DMS79 treated with DMSO at 0.1 percent for 48 hours (cell line): ENCODE measurements around the gene XG.
"Not testable (repeated sequence)": the region's sequence is repeated elsewhere in the genome, so short reads cannot be mapped to it uniquely, and the experiment has no call there.

ENCODE experiments used
- DNase-seq: peaks from one replicate; lab custom pipeline; 2025; lab: John Stamatoyannopoulos, UW

The XG gene, protein sequence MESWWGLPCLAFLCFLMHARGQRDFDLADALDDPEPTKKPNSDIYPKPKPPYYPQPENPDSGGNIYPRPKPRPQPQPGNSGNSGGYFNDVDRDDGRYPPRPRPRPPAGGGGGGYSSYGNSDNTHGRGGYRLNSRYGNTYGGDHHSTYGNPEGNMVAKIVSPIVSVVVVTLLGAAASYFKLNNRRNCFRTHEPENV

DNA sequence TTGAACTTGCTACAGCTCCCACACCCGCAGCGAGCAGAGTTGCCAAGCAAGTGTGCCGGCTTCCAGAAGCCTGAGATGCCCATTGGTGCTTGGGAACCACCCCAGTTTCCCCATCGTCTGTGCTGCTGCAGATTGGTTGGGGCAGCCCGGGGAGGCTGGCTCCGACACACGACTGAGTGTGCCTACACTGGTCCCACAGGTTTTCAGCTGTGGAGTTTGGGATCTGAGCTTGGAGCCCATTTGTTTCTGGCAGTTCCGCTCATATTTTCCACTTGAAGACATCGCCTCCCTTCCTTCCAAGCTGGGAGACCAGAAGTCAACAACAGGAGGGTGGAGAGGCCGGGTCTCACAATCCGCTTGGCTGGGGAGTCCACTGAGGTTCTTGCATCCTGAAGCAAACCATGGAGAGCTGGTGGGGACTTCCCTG, at the start of gene XG:
Gene XG, plus strand, starts transcription at position 167 of the 427 bp plus-strand sequence. Its CDS starts 235 bp downstream, at position 402.
- not testable (repeated sequence) for DNase-seq

DNA sequence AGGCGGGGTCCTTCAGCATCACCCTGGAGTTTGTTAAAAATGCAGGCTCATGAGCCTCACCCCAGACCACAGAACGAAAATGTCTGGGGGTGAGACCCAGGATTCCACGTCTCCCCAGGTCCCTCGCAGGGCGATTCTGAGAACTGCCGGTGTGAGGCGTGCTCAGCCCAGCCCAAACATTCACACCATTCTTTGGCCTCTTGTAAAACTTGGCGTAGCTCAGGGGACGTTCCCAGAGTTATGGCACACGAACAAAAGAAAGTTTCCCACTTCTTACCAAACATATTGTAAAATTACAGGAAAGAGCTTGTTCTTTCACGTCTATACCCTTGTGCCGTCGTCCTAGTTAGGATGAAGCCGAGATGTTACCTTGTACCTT, 47.9 kb upstream of the XG start:
- no peak for DNase-seq

DNA sequence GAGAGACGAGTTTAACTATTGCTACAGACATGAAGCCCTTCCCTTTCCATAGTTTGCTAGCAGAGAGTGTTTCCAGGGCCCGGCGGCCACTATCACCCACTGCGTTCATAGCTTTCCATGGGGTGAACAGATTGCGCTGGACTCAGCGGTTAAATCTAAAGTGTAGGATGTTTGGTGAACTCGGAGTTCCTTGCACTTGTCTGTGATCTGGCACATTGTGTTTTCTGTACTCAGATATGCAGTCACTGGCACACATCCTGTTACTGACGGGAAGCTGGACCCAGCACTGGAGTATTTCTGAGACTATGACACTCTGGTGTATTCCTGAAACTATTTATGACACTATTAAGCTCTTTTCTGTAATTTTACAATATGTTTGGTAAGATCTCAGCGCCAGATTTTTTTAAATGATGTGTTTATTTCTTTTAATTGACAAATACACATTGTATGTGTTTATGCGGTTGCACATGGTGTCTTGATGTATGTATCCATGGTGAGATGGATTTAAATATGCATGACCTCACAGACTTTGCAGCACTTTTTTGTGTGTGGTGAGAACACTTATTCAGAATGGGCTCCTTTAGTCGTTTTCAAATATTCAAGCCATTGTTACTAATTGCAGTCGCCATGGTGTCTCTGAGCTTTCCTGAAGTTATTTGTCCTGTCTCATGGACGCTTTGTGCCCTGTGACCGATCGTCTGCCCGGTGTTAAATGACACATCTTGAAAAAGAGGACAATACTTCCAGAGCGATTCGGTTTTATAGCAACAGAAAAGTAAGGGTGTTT, 46.6 kb upstream of the XG start:
- no peak for DNase-seq

DNA sequence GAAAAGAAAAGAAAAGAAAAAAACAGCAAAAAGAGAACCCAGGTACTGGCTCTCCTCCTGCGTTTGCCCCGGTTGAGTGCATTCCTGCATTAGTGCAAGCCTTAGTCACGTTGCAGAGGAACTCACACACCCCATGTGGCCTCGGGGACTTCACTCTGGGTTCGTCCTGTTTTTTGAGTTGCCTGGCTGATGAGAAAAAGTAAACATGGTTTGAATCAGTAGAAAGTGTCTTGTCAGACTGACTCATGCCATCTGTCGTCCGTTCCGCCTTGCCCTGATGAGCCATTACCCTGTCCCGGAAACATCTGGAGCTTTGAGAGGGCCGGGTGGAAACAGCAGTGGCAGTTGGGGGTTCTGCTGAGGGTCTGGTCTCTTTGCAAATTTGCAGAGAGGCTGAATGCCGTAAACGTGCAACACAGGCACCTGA, 44.5 kb upstream of the XG start:
- DNase-seq: no peak

DNA sequence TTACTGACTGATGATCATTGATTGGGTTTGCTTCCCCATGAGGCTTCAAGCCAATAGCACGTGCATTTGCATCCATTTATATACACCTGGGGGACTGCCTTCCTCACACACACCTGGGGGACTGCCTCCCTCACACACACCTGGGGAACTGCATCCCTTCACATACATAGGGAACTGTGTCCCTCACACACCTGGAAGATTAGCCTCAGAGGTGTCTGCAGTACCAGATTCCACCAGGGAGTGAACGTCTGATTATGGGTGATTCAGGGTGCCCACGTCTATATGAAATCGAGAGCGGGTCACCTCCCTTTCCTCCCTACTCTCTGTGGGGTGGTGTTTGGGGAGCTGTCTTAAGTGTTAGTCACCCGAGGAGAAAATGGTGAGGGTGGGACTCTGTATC, 43.8 kb upstream of the XG start:
- DNase-seq: no peak

DNA sequence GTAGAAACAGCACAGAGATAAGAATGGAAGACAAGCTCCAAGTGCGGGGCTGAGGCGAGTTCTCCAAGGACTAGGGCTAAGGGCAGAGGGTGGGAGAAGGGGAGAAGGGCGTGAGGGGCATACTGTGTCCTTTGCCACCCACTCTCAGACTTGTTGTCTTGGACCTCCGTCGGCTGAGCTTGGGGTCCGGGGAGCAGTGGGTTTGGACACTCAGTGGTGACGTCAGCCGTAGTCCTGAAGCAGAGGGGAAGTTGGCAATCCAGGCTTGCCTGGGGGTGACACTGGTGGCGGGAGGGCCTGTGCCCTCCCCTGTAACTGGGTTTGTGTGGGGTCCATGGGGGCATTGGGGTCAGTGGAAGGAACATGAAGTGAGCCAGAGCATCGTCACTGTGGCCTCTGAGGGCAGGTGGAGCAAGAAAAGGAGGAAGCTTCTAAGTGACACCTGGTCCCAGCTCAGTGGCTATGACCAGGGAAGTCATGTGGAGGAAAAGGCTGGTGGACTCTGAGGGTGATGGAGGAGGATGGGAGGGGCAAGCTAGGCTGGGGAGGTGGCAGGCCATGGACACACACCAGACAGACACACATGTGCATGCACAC, 43.1 kb upstream of the XG start:
- DNase-seq: no peak

DNA sequence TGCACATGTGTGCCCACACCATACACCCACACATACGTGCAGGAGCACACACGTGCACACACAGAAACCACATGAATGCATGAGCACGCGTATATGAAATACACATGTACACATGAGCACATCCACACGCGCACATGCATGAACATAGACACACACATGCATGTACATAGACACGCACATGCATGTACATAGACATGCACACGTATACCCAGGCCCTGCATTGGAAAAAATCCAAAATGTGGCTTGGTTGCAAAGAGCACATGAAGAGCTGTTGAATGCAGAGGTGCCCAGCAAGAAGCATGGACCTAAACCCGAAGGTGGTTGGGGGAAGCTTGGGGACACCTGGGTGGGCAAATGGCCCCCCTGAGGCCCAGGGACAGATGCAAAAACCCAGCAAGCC, 42.3 kb upstream of the XG start:
- DNase-seq: no peak

DNA sequence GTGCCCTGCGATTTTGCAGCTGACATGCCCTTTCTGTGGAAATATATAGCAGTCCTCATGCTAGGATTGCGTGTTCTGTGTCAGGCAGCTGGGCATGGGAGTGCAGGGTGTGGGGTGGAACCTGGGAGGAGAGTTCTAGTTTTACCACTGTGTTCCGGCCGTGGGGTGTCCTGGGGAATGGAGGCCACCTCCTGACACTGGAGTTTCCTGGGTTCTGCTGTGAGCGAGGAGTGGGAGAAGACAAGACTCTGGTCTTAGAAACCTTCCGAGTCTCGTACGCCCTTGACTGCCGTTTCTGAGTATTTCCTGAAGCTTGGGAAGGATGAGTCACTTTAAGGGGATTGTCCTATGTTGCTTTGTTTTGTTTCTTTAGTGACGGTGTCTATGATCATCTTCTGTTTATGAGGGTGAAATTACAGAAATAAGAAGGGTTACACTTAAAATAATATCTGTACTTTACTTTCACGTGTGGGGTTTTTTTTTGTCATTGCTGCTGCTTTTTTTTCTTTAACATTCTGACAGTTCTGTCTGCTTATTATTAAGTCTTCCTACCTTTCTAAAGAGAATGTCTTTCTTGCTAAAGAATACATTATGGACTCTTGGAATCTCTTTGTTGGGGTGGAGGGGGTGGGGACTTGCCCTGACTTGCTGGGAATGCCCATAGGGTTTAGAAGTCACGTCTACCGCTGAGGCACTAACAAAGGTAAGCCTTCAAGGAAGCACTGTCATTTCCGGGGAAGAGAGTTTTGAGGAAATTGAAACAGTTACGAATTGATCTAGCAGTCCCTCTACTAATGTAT, 41.6 kb upstream of the XG start:
- DNase-seq: no peak

DNA sequence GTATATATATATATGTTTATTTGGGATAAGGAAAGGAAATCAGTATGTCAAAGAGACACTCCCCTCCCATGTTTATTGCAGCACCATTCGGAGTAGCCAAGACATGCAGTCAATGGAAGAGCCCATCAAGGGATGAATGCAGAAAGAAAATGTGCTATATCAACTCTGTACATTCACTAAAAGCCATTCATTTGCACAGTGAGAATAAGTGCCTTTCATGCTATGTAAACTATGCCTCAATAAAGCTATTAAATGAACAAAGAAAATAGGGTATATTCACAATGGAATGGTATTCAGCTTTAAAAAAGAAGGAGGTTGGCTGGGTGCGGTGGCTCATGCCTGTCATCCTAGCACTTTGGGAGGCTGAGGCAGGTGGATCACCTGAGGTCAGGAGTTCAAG, 40.4 kb upstream of the XG start:
- DNase-seq: no peak

DNA sequence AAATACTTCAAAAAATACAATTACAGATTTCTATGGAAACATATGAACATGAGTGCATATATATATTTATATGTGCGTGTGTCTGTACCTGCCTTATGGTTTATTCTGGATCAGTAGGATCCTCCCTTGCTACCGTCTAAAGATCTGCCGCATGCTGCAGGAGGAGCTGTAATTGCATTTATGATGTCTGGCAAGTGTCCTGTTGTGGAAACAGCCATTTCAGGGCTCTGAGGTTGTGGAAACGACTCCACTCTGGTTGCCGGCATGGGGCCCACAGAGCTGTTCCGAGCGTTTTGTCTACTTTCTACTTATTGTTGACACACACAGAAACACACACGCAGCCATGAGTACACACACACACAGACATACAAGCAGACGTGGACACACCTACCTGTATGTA, 39.4 kb upstream of the XG start:
- no peak for DNase-seq

DNA sequence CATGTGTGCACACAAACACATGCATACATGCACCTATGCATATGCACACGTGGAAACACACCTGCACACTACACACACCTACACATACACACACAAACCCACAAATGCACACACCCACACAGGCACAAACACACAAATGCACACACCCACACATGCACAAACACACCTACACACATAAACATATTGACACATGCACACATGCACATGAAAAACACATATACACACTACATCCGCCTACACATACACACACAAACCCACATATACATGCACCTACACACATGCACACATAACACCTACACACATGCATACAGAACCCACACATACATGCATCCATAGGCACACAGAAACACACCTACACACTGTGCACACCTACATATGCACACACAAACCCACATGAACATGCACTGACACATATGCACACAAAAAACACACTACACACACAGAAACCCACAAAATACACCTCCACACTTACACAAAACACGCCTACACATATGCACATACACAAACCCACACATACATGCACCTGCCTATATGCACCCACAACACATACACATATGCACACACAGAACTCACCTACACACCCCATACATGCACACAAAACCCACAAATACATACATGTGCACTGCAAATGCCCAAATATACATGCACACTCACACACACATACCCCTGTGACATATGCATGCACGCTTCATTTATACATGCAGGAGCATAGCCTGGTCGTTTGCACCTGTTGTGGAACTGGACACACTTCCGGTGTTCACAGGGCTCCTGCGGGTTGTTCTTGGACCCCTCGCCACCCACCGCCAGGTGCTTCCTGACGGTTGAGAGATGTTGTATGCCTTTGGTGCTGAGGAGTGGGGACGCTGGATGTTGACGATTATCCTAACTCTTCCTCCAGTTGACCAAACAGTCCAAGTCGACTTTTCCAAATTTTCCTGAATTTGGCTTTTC, 38.7 kb upstream of the XG start:
- no peak for DNase-seq

DNA sequence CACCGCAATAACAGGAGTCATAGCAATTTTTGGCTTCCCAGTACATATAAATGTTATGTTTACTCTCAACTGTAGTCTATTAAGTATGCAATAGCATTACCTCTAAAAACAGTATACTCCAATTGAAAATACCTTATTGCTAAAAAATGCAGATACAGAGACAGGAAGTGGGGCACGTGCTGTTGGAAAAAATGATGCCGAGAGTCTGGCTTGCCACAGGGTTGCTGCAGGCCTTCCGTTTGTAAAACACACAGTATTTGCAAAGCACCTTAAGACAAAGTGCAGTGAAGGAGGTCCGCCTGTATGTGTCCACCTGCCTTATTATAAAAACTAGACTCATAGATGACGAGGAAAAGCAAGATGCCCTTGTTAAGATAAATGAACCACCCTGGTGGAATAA, 37.3 kb upstream of the XG start:
- no peak for DNase-seq

DNA sequence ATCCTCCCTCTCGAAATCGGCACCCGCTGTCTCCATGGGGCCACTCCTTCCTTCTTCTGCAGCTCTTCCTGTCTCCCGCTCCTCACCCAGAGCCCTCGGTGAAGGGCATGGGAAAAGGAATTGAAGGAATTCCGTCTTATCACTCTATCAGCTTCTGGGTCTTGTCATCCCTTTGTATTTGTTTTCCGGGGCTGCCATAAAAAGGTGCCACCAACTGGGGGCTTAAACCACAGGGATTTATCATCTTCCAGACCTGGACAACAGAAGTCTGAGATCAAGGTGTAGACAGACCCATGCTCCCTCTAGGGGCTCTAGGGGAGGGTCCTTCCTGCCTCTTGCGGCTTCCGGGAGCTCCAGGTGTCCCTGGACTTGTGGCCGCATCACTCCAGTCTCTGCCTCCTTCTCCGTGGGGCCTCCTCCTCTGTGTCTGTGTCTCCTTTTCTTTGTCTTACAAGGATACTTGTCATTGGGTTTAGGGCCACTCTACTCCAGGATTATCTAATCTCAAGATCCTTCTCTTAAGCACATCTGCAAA, 36.7 kb upstream of the XG start:
- DNase-seq: no peak

DNA sequence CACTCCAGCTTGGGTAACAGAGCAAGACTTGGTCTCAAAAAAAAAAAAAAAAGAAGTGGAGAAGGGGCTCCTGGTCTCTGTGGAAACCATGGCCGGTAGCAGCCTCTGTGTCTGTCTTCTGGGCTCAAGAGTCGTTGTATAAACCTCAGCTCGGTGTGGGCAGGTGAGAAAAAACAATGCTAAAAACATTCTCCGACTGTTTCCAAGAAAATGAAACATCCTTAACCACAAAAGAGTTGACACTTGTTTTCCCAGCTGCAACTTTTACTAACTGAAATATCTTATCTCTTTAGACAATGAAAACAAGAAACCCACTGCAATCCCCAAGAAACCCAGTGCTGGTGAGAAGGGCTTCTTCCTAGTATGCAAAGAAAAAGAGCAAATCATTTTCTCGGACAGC, 34.5 kb upstream of the XG start:
- DNase-seq: no peak

DNA sequence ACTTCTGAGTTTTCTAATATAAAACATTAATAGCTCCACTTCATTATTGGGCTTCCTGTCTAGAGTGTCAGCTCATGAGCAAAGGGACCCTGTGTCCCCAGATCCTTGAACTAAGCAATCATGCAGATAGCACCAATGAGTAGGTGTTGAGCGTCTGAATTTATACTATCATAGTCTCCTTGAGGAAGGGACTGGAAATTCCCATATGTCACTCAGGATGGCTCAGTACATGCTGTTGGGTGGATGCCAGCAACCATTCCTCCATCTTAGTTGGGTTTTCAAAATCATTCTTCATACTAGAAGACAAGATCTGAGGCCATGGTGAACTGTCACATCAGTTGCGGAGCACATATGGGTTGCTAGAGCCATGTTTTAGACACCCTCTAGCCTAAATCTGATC, 33.0 kb upstream of the XG start:
- no peak for DNase-seq

DNA sequence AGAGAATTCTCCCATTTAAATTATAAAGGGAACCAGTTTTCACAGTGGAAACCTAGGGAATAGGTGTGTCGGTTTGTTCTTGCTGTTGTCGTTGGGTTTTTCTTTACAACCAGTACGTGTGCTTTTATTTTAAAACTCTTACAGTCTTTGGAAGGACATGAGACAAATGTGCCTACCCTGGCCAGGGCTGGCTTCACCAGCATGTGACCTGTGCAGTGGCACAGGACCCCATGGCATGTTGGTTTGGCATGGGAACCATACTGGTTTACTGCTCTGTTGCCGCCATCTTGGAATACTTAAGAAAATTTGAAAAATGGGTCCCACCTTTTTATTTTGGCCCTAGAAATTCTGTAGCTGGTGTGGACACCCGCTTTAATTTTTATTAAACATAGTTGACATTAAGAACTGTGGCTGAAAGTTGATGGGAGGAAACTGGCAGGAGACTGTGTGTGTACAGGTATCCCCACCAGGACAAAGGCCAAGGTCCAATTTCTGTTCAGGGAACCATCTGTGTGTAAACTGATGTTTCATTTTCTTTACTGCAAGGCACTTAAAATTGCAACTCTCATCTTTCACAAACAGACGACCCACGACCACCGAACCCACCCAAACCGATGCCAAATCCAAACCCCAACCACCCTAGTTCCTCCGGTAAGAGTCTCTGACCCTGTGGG, 31.9 kb upstream of the XG start:
- DNase-seq: no peak

DNA sequence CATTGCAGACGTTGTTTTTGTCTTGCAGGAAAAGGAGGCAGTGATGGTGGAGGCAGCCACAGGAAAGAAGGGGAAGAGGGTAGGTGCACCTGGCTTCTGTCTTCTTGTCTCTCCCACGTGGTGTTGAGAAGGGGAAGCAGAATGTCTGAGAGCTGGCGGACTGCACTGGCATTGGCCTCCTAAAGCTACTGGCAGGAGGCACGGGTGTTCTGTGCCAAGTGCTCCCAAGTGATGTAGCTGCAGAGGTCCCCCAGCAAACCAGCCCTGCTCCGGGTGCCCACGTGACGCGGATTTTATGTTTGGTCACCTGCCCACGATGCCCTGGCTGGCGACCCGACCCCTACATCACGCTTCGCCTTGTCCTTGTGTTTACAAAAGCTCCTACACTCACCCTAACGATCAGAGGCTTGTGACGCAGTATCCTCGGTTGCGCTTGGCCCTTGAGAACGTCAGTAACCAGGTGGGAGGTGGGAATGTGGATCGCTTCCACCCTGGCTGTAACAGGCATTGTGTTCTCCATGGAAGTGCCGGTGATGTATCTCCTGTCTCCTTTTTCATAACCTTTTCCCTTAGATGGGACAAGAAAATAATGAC, 28.5 kb upstream of the XG start:
- DNase-seq: no peak

DNA sequence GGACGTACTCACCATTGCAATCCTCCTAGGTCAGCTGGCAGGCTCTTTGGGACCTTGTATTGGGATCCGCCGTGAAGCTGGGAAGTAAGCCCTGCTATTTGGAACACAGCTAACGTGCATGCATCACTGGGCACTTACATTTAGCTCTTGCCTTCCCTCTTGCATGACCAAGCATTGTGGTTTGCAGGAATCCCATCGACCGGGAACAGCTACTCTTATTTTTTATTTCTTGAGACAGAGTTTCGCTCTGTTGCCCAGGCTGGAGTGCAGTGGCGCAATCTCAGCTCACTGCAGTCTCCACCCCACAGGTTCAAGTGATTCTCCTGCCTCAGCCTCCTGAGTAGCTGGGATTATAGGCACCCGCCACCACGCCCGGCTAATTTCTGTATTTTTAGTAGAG, 24.6 kb upstream of the XG start:
- not testable (repeated sequence) for DNase-seq

DNA sequence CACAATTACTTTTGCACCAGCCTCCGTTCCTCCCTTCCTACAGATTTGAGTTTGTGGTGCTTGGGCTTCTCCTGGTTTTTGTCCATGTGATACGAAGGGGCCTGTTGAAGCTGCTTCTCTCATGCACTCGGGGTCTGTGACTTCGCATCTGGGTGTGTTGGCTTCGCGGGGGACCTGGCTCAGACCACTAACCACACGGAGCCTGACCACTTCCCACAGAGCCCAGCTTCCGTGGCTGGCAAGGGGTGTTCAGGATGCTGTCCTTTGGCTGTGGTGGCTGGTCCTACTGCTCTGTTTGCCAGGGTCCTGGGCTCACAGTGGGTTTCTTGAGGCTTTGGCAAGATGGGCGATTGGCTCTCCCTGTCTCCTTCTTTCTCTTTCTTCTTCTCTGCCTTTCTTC, 19.8 kb upstream of the XG start:
- no peak for DNase-seq

DNA sequence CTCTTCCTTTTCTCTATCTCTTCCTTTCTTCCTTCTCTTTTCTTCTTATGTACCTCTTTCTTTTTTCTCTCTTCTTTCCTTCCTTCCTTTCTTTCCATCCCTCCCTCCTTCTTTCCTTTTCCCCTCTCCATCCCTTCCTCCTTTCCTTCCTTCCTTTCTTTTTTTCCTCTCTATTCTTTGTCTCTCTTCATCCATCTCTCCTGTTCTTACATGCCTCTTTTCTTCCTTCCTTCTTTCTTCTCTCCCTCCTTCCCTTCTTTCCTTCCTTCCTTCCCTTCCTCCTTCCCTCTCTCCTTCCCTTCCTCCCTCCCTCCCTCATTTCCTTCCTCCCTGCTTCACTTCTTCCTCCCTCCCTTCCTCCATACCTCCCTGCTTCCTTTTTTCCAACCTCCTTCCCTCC, 19.2 kb upstream of the XG start:
- no peak for DNase-seq
